Mesendoderm (in vitro differentiated cells): ENCODE measurements around the gene RNF167.
"Not testable (repeated sequence)": the region's sequence is repeated elsewhere in the genome, so short reads cannot be mapped to it uniquely, and the experiment has no call there.

ENCODE experiments used
- DNase-seq: peaks from one replicate; pipeline ENCODE4 v3.0.0; 2013
- H2AK5ac ChIP-seq: 2 replicates; pipeline ENCODE4 v1.6.1; 2013; ENCODE audit warnings: low read length, inconsistent platforms
- H2BK120ac ChIP-seq: 2 replicates; pipeline ENCODE4 v1.6.1; 2013; ENCODE audit warnings: low read depth, mild to moderate bottlenecking, low read length, moderate library complexity, mixed read lengths
- H2BK15ac ChIP-seq: replicated peaks from 2 replicates; pipeline ENCODE4 v1.6.1; 2013; ENCODE audit warnings: low read depth, mild to moderate bottlenecking, moderate library complexity
- H2BK5ac ChIP-seq: 2 replicates; pipeline ENCODE4 v1.6.1; 2013; ENCODE audit warnings: low read length, inconsistent platforms
- H3K18ac ChIP-seq: 2 replicates; pipeline ENCODE4 v1.6.1; 2013; ENCODE audit warnings: mild to moderate bottlenecking, low read length, mixed read lengths
- H3K23ac ChIP-seq: one replicate; pipeline ENCODE4 v1.6.1; 2013; ENCODE audit warnings: low read length
- H3K27ac ChIP-seq: 2 replicates; pipeline ENCODE4 v1.5.1; 2013; ENCODE audit warnings: low read depth, mild to moderate bottlenecking, inconsistent platforms, low read length, moderate library complexity
- H3K27me3 ChIP-seq: 2 replicates; pipeline ENCODE4 v1.6.1; 2013; ENCODE audit warnings: low read length, control low read depth, mild to moderate bottlenecking, inconsistent platforms; ENCODE audit not compliant: insufficient read depth, poor library complexity
- H3K36me3 ChIP-seq: 2 replicates; pipeline ENCODE4 v1.6.1; 2013; ENCODE audit warnings: low read length, inconsistent platforms; ENCODE audit not compliant: control insufficient read depth, insufficient read depth
- H3K4ac ChIP-seq: one replicate; pipeline ENCODE4 v1.6.1; 2013; ENCODE audit warnings: low read depth, mild to moderate bottlenecking, low read length, moderate library complexity
- H3K4me1 ChIP-seq: 2 replicates; pipeline ENCODE4 v1.6.1; 2013; ENCODE audit warnings: low read depth, low read length, inconsistent platforms; ENCODE audit not compliant: control insufficient read depth
- H3K4me2 ChIP-seq: 2 replicates; pipeline ENCODE4 v1.6.1; 2013; ENCODE audit warnings: low read length
- H3K4me3 ChIP-seq: 2 replicates; pipeline ENCODE4 v1.5.1; 2013; ENCODE audit warnings: mild to moderate bottlenecking, low read length
- H3K56ac ChIP-seq: one replicate; pipeline ENCODE4 v1.6.1; 2013; ENCODE audit warnings: low read length
- H3K79me1 ChIP-seq: 2 replicates; pipeline ENCODE4 v1.6.1; 2013; ENCODE audit warnings: low read length, inconsistent platforms
- H3K79me2 ChIP-seq: 2 replicates; pipeline ENCODE4 v1.6.1; 2013; ENCODE audit warnings: mild to moderate bottlenecking, low read length; ENCODE audit not compliant: control insufficient read depth, insufficient read depth
- H3K9ac ChIP-seq: 2 replicates; pipeline ENCODE4 v1.6.1; 2013; ENCODE audit warnings: low read length, inconsistent platforms
- H4K5ac ChIP-seq: one replicate; pipeline ENCODE4 v1.6.1; 2013; ENCODE audit warnings: low read length
- H4K8ac ChIP-seq: one replicate; pipeline ENCODE4 v1.6.1; 2013; ENCODE audit warnings: low read depth, mild to moderate bottlenecking, control low read depth, low read length, moderate library complexity
- WGBS: extraction: QIAGEN DNeasy Blood & Tissue Kit; methylation state at CpG from one replicate; pipeline ENCODE4 v1.1.7; 2013; ENCODE audit warnings: low lambda C conversion rate, missing lambda C conversion rate; ENCODE audit not compliant: insufficient coverage; ENCODE audit errors: extremely low coverage; 5-methylcytosine and 5-hydroxymethylcytosine counted together

Gene RNF167

DNA sequence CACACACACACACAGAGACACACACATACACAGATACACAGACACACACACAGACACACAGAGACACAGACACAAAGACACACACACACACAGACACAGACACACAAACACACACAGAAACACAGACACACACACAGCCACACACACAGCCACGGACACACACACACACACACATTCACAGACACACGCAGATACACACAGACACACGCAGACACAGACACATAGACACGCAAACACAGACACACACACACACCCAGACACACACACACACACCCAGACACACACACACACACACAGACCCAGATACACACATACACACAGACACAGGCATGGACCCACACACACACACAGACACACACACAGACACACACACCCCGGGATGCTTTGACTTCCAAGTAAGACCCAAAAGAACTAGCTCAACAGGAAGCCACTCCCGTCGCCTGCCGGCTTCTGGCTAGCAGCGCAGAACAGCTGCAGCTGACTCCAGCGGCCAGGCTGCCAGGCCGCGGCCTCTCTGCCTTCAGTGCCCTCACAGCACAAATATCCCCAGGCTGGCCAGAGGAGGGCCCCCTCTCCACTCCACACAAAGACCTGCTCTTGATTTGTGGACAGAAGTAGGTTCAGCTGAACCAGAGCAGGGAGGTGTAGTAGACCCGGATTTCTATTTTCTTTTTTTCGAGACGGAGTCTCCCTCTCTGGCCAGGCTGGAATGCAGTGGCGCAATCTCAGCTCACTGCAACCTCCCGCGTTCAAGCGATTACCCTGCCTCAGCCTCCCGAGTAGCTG, 31.2 kb upstream of the RNF167 start:
- no peak overlapping the region for H4K5ac ChIP-seq
- no peak overlapping the region for H3K23ac ChIP-seq
- peak overlapping the region; percentile 34 for H3K27ac ChIP-seq
- H3K9ac ChIP-seq = peak overlapping the region; percentile 53
- no peaks in the 10 kb centered on the region for H3K27me3 ChIP-seq
- peak; percentile 98 for DNase-seq
- H4K8ac ChIP-seq = no peak overlapping the region
- no peak overlapping the region for H2BK120ac ChIP-seq
- no peak overlapping the region for H2BK15ac ChIP-seq
- H3K18ac ChIP-seq = no peak overlapping the region
- peak overlapping the region; percentile 30 for H2BK5ac ChIP-seq
- peaks cover 4% of the 10 kb centered on the region for H3K4me1 ChIP-seq
- peak overlapping the region; percentile 84 for H3K56ac ChIP-seq
- H3K4me2 ChIP-seq = no peak overlapping the region
- no peaks in the 10 kb centered on the region for H3K36me3 ChIP-seq
- H2AK5ac ChIP-seq = no peak overlapping the region
- H3K79me1 ChIP-seq = no peaks in the 10 kb centered on the region
- H3K4me3 ChIP-seq = no peak overlapping the region
- WGBS = no CpG with 5 or more reads among the region's 20 CpGs
- H3K79me2 ChIP-seq = no peaks in the 10 kb centered on the region
- peak overlapping the region; percentile 81 for H3K4ac ChIP-seq

DNA sequence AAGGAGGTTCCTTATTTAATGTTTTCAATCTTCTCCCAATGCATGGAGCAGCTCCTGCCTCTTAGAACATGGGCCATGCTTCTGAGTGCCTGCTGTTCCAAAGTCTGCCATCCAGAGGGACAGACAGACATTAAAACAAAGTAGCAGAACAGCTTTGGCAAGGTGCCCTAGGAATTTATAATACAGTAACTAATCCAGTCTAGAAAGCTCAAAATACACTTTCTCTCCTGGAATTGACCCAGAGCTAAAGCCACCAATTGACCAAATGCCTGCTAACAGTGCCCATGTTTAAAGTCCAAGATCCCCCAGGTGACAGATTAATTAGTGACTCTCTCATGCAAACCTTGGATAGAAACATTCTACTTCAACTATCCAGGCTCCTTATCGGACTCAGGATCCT, 26.1 kb upstream of the RNF167 start:
- WGBS = no CpG with 5 or more reads among the region's 1 CpG
- no peak overlapping the region for H2BK120ac ChIP-seq

DNA sequence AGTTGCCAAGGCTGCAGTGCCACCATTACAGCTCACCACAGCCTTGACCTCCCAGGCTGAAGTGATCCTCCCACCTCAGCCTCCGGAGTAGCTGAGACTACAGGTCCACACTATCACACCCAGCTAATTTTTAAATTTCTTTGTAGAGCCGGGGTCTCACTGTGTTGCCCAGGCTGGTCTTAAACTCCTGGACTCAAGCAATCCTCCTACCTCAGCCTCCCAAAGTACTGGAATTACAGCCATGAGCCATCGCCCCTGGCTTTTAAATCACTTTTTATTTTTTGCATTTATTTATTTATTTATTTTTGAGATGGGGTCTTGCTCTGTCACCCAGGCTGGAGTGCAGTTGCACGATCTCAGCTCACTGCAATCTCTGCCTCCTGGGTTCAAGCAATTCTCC, 25.5 kb upstream of the RNF167 start:
- not testable (repeated sequence) for H2BK120ac ChIP-seq, H3K4me3 ChIP-seq, DNase-seq, H3K56ac ChIP-seq, H3K4me1 ChIP-seq, H3K27me3 ChIP-seq, H3K79me2 ChIP-seq, H3K36me3 ChIP-seq, H3K4ac ChIP-seq, H3K4me2 ChIP-seq, H3K9ac ChIP-seq, H3K27ac ChIP-seq, H3K18ac ChIP-seq, H2BK15ac ChIP-seq, H2BK5ac ChIP-seq, H3K23ac ChIP-seq, H4K5ac ChIP-seq, H3K79me1 ChIP-seq, H4K8ac ChIP-seq, H2AK5ac ChIP-seq
- WGBS = no CpG with 5 or more reads among the region's 4 CpGs

More for the DNA sequence above, 26.1 kb upstream of the RNF167 start:
- no peak for DNase-seq
- H3K56ac ChIP-seq = no peak overlapping the region
- no peak overlapping the region for H4K5ac ChIP-seq
- H3K9ac ChIP-seq = no peak overlapping the region
- no peaks in the 10 kb centered on the region for H3K4me1 ChIP-seq
- no peak overlapping the region for H2AK5ac ChIP-seq
- no peak overlapping the region for H3K4me3 ChIP-seq
- H3K79me1 ChIP-seq = no peaks in the 10 kb centered on the region
- H3K36me3 ChIP-seq = no peaks in the 10 kb centered on the region
- H3K27ac ChIP-seq = no peak overlapping the region
- H2BK5ac ChIP-seq = no peak overlapping the region
- no peaks in the 10 kb centered on the region for H3K79me2 ChIP-seq
- H3K27me3 ChIP-seq = no peaks in the 10 kb centered on the region
- H3K4me2 ChIP-seq = no peak overlapping the region
- no peak overlapping the region for H2BK15ac ChIP-seq
- no peak overlapping the region for H3K23ac ChIP-seq
- no peak overlapping the region for H4K8ac ChIP-seq
- H3K18ac ChIP-seq = no peak overlapping the region
- no peak overlapping the region for H3K4ac ChIP-seq

DNA sequence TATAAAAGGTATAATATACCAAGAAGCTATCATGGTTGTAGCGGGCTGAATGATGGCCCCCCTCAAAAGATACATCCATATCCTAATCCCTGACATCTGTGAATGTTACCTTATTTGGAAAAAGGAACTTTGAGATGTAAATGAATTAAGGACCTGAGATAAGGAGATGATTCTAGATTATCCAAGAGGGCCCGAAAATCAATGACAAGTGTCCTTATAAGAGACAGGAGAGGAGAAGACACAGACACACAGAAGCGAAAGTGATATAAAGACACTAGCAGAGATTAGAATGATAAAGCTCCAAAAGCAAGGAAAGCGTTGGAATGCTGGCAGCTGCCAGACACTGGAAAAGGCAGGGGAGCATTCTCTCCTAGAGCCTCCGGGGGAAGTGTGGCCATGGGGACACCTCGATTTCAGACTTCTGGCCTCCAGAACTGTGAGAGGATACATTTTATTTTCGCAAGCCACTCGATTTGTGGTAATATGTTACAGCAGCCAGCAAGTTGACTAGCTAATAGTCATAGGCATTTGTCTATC, 20.5 kb upstream of the RNF167 start:
- no peak overlapping the region for H2BK5ac ChIP-seq
- H2BK120ac ChIP-seq = no peak overlapping the region
- H2AK5ac ChIP-seq = no peak overlapping the region
- H4K5ac ChIP-seq = no peak overlapping the region
- H2BK15ac ChIP-seq = no peak overlapping the region
- H3K4me1 ChIP-seq = no peaks in the 10 kb centered on the region
- no peak overlapping the region for H4K8ac ChIP-seq
- no peaks in the 10 kb centered on the region for H3K36me3 ChIP-seq
- no peak overlapping the region for H3K18ac ChIP-seq
- H3K4me2 ChIP-seq = no peak overlapping the region
- no peaks in the 10 kb centered on the region for H3K79me1 ChIP-seq
- H3K27ac ChIP-seq = no peak overlapping the region
- H3K23ac ChIP-seq = no peak overlapping the region
- no peak overlapping the region for H3K4ac ChIP-seq
- H3K56ac ChIP-seq = no peak overlapping the region
- no CpG with 5 or more reads among the region's 8 CpGs for WGBS
- no peaks in the 10 kb centered on the region for H3K79me2 ChIP-seq
- H3K4me3 ChIP-seq = no peak overlapping the region
- DNase-seq = peak; percentile 58
- no peak overlapping the region for H3K9ac ChIP-seq
- H3K27me3 ChIP-seq = no peaks in the 10 kb centered on the region

DNA sequence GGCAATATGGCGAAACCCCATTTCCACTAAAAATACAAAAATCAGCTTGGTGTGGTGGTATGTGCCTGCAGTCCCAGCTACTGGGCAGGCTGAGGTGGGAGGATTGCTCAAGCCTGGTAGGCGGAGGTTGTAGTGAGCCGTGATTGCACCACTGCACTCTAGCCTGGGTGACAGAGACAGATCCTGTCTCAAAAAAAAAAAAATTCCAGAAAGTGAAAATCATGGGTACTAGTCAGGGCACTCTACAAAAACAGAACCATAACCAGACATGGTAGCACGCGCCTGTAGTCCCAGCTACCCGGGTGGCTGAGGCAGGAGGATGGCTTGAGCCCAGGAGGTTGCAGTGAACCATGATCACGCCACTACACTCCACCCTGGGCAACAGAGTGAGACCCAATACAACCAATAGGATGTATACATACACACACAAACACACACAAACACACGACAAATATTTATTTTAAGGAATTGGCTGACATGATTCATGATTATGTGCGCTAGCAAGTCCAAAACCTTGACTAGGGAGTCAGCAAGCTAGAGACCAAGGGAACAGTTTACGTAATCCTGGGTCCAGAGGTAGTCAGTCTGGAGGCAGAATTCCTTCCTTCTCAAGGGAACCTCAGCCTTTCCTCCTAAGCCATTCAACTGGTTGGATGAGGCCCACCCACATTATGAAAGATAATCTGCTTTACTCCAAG, 19.6 kb upstream of the RNF167 start:
- Histone ChIP-seq H2BK120ac (no peak overlapping the region), H3K4me2 (no peak overlapping the region), H3K79me1 (no peaks in the 10 kb centered on the region), H3K23ac (no peak overlapping the region), H3K18ac (no peak overlapping the region), H3K4me1 (no peaks in the 10 kb centered on the region), H3K4me3 (no peak overlapping the region), H3K27ac (no peak overlapping the region), H3K56ac (no peak overlapping the region), H2AK5ac (no peak overlapping the region), H4K8ac (no peak overlapping the region), H4K5ac (no peak overlapping the region), H3K36me3 (no peaks in the 10 kb centered on the region), H2BK15ac (no peak overlapping the region), H3K4ac (no peak overlapping the region), H3K9ac (no peak overlapping the region), H2BK5ac (no peak overlapping the region), H3K79me2 (no peaks in the 10 kb centered on the region), H3K27me3 (no peaks in the 10 kb centered on the region)
- no CpG with 5 or more reads among the region's 10 CpGs for WGBS
- no peak for DNase-seq
